Activated CD8-positive, alpha-beta memory T cell treated with anti-CD3 and anti-CD28 coated beads for 24 hours (primary cell): Measurements from ENCODE around the gene CTAGE4.
"Not testable (repeated sequence)": the region's sequence is repeated elsewhere in the genome, so short reads cannot be mapped to it uniquely, and the experiment has no call there.

Source experiments
- DNase-seq: peaks from one replicate; pipeline ENCODE4 v3.0.0-alpha.2; 2020

CTAGE4 gene

DNA sequence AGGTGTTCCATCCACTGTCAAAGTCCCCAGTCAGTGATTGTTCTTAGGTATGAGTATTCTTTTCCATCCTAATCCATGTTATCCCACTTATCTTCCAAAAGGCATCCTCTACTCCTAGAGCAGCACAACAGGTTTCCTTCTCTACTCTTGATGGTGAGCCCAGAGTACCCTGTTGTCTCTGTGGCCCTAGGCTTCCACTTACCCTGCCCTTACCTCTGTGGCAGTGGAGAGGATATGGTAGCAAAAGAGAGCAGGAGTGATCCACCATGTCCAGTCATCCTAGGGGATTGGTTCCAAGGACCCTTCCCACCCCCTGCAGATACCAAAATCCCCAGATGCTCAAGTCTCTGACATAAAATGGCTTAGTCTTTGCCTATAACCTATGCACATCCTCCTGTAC, 33.9 kb downstream of the CTAGE4 start:
- DNase-seq = not testable (repeated sequence)

DNA sequence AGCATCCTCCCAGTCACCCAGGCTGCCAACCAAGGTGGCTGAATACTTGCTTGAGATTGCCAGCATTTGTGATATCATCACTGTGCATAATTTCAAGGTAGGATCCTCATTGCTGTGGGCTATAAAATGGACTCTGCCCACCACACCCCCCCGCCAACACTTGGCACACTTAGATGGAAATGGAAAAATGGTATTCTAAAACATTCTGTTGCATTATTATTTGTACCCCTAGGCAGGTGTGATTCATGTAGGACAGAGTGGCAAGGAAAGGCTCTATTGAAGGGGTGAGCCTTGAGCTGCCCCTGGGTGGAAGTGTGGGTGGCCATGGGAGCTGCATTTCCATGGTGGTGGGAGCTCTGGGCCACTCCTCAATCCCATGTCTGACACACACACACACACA, 35.3 kb downstream of the CTAGE4 start:
- not testable (repeated sequence) for DNase-seq

DNA sequence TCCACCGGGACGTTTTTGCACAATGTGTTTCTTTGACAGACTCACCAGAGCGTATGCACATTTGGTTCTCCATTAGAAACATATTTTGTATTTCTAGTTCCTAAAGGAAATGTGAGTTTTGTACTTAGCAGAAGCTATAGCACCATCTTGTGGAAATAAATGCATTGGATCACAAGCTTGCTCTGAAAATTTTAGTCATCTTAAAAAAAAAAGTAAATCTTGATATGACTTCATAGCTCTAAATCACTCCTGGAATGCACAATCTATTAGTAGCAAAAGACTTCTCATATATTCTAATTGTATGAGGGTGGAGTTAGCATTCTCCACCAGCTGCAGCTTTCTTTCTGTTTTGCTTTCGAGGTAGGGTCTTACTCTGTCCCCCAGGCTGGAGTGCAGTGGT, 35.9 kb downstream of the CTAGE4 start:
- DNase-seq = not testable (repeated sequence)

DNA sequence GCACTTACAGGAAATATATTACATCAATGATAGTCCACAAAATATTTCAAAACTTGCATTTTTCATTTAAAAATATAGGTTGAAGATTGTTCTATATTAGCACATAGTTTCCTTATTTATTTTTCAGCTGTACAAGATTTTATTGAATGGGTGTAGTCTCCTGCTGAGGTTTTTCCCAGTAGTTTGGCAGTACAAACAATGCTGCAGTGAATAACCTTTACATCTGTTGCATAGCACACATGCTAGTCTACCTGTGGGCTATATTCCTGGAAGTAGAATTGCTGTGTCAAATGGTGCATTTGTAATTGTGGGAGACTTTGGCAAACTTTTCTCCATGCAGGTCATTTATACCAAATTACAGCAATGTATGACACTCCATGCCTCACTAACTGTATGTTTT, 37.3 kb downstream of the CTAGE4 start:
- not testable (repeated sequence) for DNase-seq

DNA sequence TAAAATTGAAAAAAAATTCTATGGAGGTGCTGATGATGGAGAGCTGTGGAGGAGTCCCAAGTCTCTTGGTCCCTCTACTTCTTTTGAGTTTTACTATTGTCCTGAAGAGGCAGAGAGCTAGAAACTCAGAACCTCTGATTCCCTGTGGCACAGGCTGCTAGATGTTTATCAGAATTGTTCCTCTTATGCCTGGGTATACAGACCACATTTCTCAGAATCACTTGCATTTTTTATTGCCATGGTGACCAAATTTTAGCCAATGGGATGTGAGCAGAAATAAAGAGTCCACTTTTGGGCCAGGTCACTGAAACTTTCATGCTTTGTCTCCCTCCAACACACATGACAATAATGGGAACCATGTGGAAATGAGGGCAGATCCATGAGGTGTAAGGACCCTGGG, 40.4 kb downstream of the CTAGE4 start:
- not testable (repeated sequence) for DNase-seq

DNA sequence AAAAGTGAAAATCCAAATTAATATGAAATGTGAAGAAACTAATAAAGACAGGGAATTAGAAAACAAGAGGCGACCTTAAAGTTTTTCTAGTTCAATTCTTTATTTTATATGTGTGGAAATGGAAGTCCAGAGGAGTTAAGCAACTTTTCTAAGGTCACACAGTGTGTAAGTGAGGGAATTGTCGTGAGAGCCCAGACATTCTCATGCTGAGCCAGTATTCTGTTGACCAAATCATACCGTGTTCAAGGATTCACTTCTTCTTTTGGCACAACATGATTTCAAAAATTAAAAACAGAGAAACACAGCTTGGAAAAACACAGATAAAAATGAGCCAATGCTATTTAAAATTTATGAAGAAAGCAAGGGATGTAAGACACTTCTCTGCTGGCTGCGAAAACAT, 43.6 kb downstream of the CTAGE4 start:
- DNase-seq = not testable (repeated sequence)

DNA sequence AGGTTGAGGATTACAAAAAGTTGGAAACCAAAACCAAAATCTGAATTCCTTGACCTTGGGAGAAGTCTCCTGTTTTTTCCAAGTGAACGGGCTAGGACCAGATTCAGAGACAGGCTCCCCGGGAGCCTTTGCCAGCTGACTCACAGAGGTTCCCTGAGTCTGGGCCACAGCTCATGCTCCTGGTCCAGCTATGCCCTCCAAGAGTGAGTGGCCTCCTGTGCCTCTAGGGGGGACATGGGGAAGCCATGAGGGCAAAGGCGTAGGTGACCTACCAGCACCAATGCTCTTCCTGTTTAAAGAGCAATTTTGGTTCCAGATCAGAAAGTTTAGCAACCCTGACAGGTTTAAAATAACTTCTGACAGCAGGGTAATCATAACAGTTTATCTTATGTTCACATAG, 45.5 kb downstream of the CTAGE4 start:
- not testable (repeated sequence) for DNase-seq

DNA sequence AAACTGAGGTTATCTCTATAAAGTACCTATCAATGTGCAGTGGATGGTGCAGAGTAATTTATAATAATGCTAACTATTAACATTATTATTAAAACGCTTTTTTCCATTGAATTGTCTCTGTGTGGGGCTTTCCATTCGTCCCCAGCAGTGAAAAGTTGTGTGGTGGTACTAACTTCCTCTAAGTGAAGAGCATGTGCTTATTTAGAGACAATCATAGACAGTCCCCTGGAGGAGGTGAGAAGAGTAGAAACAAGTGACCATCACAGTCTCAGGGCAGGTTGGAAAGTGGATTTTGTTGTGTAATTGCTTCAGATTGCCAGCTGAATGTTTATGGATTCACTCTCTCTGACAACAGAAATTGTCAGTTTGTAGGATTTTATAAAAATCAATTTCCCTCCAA, 47.8 kb downstream of the CTAGE4 start:
- DNase-seq = not testable (repeated sequence)

DNA sequence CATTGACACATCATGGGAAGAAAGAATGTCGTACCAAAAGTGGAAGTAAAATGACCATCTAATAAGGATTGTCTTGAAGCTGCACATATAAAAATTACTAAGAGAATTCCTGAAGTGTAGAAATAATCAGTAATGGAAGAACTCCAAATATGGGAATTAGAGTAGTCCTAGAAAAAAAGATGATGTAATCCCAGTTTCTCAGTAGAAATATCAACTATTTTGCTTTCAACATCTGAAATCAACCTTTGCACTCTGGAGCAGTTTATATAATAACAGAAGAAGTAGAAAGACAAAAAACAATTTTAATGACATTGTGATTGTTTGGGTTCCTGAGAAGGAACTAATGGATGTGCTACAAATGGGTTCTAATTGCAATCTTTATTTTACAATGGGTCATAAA, 49.8 kb downstream of the CTAGE4 start:
- not testable (repeated sequence) for DNase-seq
